Astrocyte (in vitro differentiated cells and primary cell): Measurements from ENCODE around the gene SYNE1.

Source experiments
- CTCF ChIP-seq: IDR thresholded peaks from 2 replicates; pipeline ENCODE4 v1.5.1; 2011; ENCODE audit warnings: low read depth, mild to moderate bottlenecking, inconsistent platforms, low read length, moderate library complexity; ENCODE audit not compliant: insufficient read depth
- EZH2 ChIP-seq: IDR thresholded peaks from 2 replicates; pipeline ENCODE4 v1.6.1; 2012; ENCODE audit warnings: mild to moderate bottlenecking, low read length, inconsistent platforms; ENCODE audit not compliant: insufficient read depth

DNA sequence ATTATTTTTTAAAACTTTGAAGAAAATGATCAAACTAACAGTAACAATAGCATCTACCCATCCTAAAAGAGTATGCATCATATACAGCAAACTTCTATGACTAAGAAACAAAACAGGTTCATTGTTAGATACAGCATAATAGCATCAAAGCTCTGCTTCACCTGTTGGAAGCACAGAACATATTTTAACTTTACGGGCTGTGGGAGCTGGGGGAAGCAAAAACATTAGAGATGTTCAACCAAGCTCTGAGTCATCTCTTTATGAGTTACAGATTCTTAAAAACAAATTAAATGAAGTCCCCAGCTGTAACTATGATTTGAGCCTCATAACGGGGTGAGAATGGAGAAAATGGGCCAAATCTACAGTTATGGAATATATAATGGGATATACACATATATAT lies 63.4 kb downstream of the SYNE1 start:
- TF ChIP-seq CTCF (no peak), EZH2 (no peak)
